Stimulated activated CD4-positive, alpha-beta T cell treated with anti-CD3 and anti-CD28 coated beads, Interleukin-1b, Interleukin-23, amount 100 ng/mL, for 1 hour (primary cell): ENCODE measurements around the gene KPNA3.
"Not testable (repeated sequence)": the region's sequence is repeated elsewhere in the genome, so short reads cannot be mapped to it uniquely, and the experiment has no call there.

Source experiments
- DNase-seq, 2 donors: peaks; one replicate each; pipeline ENCODE4 v3.0.0-alpha.2; 2020; ENCODE audit warnings: low read depth in 2 of 2

Gene KPNA3

DNA sequence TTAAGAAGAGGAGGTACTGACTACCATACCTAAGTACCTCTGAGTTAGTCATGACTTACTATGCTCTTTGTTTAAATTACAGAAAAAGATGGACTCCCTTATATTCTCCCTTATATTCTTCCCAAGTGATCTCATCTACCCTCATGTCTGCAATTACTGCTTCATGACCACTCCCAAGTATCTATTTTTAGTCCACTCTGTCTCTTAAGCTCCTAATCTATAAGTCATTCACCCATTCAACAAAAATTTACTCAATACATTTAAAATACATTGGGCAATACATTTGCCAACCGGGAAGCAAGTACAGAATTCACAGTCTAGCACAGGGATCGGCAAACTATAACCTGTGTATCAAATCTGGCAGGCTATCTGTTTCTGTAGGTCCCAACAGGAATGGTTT, 42.6 kb downstream of the KPNA3 start:
- no peak for DNase-seq

DNA sequence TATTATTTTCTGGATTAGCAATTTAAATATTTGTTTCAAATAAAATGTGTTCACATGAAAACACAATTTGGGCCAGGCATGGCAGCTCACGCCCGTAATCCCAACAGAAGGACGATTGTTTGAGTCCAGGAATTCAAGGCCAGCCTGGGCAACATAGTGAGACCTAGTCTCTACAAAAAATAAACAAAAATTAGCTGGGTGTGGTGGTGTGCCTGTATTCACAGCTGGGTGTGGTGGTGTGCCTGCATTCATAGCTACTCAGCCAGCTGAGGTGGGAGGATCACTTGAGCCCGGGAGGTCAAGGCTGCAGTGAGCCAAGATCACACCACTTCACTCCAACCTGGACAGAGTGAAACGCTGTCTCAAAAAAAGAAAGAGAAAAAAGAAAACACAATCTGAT, 46.4 kb downstream of the KPNA3 start:
- no peak for DNase-seq

DNA sequence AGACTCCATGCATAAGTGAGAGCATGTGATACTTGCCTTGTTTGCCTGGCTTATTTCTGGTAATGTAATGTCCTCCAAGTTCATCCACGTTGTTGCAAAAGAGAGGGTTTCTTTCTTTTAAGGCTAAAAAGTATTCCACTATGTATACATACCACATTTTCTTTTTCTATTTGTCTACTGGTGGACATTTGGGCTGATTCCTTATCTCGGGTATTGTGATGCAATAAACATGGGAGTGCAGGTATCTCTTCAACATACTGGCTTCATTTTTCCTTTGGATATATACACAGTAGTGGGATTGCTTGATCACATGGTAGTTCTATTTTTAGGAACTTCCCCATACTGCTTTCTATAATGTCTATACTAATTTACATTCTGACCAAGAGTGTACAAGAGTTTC, 51.6 kb downstream of the KPNA3 start:
- DNase-seq = no peak

DNA sequence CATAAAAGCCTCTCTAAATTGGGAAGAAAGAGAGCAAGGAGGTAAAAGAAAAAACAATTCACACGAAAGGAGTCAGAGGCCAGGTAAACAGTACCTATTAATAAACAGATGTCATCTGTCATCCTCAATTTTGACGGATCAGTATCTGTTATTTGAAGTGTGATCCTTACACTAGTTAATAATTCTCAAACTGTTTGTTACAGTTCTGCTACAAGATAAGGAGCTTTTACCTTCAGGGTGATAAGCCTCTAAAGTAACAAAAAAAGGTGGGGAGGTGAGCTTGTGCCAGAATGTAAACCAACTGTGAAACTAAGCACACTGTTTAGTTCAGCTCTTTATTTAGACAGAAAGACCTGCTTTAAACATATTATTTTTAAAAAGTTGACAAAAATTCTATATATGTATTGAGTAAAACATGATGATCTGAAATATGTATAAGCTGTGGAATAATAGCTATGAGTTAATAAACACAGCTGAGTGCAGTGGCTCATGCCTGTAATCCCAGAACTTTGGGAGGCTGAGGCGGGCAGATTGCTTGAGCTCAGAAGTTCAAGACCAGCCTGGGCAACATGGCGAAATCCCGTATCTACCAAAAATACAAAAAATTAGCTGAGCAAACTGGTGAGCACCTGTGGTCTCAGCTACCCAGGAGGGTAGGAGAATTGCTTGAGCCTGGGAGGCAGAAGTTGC, 52.8 kb downstream of the KPNA3 start:
- DNase-seq = no peak

DNA sequence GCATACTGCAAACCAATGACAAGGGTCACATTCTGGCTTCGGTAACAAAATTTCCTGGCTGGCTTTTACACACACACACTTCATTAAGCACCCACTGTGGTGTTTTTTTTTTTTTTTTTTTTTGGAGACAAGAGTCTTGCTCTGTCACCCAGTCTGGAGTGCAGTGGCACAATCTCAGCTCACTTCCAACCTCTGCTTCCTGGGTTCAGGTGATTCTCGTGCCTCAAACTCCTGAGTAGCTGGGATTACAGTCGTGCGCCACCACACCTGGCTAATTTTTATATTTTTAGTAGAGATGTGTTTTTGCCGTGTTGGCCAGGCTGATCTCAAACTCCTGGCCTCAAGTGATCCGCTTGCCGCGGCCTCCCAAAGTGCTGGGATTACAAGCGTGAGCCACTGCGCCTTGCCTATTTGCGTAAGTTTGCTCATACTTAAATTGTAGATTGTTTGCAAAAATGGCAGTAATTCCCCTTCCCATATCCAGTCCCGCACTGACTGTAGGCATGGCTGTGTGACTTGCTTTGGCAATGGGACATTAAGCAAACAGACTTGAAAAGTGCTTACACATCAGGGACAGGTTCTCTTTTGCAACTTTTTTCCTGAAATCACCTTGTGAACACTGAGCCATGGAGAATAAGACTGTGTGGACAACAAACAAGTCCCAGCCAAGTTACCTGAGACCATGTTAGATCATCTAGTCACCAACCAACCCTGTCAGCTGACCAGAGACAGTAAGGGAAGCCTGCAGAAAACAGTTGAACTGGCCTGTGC, 59.1 kb downstream of the KPNA3 start:
- DNase-seq = no peak

DNA sequence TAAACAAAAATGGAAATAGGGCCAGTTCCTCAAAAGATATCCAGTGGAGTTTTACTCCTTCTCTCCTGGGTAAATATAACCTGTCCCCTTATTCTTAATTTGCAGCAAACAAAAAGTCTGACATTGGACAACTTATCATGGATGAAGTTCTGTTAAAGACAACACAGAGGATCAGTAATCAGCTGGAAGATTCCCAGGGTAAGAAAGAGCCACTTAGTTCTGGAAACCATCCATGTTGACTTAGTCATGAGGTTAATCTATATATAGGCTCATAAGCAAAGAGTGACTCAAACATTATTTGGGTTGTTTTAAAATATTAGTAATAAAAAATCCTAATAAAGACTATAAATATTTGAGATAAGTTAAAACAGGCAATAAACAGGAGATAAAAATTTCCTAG, 60.7 kb downstream of the KPNA3 start:
- no peak for DNase-seq

DNA sequence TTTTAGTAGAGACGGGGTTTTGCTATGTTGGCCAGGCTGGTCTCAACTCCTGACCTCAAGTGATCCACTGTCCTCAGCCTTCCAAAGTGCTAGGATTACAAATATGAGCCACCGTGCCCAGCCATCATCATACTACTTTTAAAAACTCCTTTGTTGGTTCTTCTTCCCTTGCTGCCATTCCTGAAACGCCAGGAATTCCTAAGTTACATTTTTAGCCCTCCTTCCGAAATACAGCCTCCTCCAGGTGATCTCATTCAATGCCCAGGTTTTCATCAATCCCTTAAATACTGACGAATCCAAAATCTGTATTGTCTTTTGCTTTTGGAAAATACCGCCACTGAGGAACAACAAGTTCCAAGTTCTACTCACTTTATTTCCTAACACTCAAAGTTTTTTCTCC, 75.9 kb downstream of the KPNA3 start:
- no peak for DNase-seq

DNA sequence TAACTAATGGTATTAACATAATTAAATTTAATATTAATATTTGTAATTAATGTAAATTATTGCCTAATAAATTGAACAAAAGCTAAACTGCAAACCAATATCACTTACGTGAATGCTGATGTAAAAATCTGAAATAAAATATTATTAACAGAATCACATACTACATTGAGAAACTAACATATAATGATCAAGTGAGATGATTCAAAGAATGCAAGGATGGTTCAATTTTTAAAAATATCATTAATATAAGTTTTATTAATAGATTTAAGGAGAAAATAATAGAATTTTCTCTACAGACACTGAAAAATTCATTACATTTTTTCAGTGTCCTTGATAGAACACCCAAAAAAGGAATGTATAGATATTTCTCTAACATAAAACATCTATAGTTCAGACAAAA, 77.7 kb downstream of the KPNA3 start:
- no peak for DNase-seq

DNA sequence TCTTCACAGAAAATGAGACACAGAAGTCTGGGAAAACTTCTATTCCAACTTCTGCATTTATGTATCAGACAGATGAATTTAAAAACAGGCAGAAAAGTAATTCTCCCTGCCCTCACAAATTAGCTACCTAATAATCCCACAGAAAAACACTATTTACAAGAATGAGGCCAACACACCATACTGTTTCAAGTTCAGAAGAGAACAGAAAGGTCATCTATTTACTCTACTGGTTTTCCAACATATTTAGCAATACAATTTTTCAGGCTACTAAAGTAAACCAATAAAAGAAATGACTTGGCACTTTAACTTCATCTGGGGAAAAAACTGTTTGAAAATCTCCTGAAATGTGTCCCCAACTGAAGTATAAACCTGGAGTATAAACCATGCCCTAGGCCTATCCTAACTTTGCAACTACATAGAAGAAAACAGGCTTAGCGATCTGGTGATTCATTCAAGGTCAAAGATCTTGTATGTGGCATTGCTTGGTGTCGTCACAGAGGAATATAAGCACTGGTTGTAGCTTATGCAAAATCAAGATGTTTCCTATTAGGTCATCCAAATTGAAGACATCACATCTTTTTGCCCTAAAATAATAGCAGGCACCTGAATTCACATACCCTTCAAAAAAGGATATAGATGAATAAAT, 81.1 kb downstream of the KPNA3 start:
- no peak for DNase-seq

DNA sequence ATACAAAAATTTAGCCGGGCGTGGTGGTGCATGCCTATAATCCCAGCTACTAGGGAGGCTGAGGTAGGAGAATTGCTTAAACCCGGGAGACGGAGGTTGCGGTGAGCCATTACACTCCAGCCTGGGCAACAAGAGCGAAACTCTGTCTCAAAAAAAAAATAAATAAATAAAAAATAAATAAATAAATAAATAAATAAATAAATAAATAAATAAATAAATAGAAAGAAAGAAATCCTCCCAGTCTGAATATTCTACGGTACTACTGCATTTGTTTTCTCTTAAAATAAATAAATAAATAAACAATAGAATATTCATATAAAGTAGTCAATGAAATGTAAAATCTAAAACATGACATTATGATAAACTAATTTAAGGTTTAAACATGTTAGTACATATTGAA, 88.2 kb downstream of the KPNA3 start:
- not testable (repeated sequence) for DNase-seq

DNA sequence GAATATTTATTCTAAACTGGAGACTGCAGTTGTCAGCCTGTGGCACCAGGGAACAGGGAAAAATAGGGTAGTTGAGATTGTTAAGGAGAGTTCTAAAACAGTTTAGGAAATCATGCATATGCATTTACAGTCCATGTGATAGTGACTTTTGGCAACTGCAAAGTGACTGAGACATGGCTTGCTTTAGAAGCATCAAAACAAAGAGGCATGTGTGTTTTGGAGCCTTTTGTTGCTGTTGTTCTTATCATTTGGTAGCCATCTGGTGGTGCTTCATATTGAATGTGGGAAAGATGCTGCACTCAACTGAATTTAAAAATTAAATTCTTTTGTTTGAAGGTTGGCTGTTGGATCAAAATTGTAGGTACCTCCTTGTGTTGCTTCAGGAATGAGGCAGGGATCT, 91.0 kb downstream of the KPNA3 start:
- DNase-seq = no peak

DNA sequence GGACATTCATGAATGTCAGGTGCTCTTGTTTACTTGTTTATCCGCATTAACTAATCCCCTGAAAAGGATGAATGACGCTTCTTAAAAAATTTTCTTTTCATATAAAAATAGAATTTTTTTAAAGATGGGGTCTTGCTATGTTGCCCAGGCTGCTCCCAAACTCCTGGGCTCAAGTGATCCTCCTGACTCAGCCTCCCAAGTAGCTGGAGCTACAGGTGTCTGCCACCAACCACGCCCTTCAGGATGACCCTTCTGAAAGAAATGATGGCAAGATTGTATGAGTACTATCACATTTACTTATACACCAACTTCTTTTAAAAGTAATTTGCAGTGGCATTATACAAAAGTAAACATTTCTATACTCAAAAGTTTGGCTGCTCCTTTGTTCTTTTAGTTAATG, 95.0 kb downstream of the KPNA3 start:
- no peak for DNase-seq

DNA sequence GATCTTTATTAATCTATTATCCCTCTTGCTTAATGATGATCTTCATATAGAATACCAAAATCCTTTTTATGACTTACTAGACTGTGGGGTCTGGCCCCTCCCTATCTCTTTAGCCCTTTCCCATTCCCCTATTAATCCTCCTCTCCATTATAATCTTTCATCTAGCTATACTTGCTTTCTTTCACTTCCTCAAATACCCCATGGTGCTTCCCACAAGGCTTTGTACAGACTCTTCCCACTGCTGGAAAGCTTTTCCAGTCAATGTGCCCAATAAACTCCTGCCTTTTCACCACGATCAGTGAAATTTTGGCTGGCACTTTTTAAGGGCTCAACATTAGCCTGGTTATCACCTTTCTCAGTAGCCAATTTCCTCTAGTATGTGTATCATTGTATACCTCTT, 98.0 kb downstream of the KPNA3 start:
- DNase-seq = no peak

DNA sequence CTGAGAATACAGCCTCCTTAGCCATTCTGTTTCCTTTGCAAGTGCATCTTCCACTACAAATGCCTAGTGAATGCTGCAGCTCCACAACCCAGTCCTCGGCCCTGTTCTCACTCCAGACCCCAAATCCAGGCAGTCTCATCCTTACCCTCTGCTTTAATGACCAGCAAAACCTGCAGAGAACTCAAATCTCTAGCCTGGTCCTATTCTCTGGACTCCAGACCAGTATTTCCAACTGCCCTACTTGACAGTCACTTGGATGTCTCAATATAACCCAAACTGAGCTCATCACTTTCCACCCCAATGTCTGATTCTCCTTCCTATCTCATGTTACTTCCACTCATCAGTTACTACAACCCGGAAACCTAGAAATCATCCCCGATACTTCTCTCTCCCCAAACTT, 98.6 kb downstream of the KPNA3 start:
- DNase-seq = no peak

DNA sequence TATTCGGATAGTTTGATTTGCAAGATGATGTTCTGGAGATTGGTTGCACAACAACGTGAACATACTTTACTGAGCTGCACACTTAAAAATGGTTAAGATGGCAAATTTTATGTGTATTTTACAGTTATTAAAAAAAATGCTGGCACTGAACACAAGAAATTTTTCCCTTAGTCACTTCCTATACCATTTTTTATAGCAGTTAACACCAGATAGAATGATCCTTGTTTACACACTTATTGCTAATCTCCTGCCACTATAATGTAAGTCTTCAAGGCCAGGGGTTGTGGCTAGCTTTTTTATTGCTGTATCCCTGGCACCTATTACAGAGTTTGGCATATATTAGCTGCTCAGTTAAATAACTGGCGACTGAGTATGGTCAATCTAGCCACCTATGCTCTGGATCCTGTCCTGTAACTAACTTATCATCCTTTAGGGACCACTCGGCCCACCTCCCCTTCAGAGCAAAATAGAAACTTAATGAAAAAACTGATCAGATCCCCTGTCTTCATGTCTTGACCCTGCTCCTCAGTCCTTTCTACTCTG, 99.2 kb downstream of the KPNA3 start:
- DNase-seq = no peak

DNA sequence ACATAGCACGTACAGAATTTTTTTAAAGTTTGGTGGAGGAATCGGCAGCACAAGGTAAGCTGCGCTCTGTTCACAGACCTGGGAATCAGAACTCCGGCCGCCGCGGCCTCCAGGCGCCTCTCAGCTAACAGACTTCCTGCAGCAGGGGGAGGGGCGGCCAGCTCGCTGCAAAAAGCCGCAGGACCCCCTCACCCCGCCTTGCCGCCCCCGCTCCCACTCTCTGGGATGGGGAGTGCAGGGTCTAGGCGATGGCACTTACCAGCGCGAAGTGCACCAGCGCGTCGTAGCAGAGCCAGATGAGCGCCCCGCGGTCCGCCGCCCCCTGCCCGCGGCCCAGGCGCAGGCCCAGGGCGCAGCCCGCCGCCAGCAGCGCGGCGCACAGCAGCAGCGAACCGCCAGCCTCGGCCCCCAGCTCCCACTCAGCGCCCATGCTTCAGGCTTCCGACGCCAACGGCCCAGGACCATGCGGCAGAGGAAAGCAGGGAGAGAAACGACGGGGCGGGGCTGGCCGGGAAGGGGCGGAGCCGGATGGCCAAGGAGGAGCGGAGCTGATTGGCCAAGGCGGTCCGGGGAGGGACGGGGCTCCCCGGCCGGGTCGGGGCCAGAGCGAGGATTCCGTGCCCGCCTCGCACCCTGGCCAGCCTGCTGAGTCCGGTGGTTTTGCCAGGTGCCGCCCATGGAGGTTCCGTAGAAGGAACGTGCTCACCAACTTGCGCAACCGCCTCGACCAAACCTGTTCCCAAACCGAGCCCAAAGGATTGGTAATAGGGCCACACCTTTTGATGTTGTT, 101.3 kb downstream of the KPNA3 start, which contains the start of gene EBPL:
Gene EBPL (minus strand): TSS at position 492 of the 790 bp plus-strand sequence. CDS start 62 bp downstream, at position 430.
- peak; percentile 49 to 88 for DNase-seq

DNA sequence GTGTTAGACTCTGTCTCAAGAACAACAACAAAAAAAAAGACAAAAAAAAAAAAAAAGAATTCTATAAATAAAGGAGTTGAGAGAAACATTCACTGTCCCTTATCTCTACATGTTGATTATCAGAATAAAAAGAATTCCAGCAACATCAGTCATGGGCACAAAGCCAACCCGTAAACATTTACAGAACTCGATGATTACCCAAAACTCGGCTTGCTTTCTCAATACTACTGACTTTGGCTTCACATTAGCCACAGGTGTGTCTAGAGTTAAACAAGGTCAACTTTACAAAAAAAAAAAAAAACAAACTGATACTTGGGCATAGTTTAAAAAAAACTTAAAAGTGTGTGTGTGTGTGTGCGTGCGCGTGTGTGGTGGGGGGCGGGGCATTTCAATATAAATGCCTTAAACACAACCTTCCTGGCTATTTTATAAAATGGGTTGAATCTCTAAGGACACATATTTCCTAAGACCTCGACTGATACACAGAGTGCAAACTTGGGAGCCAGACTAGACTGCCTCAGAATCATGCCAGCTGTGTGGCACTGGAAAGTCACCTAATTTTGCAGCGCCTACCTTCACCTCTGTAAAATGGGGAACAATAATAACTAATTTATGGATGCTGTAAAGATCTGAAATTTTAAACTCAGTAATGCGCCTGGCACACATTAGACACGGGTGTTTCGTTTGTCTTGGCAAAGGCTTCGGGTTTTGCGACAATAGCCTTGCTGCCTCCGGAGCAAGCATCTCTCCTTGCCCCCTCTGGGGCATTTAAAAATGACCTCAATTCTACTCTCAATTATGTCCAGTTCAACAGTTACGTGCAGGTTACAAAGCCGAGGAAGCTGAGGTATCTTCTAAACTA, 102.1 kb downstream of the KPNA3 start:
- no peak for DNase-seq

DNA sequence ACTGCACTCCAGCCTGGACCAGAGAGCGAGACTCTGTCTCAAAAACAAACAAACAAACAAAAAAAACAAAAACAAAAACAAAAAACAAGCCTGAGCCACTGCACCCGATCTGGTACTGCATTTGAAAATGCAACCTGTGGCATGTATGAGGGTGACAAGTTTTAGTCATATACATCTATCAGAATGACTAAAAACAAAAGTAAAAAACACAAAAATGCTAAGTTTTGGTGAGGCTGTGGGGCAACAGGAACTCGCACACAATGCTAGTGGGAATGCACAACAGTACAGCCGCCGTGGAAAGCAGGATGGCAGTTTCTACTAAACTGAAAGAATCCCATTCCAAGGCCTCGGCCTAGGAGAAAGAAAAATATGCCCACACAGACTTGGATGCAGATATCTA, 109.0 kb downstream of the KPNA3 start:
- no peak for DNase-seq

DNA sequence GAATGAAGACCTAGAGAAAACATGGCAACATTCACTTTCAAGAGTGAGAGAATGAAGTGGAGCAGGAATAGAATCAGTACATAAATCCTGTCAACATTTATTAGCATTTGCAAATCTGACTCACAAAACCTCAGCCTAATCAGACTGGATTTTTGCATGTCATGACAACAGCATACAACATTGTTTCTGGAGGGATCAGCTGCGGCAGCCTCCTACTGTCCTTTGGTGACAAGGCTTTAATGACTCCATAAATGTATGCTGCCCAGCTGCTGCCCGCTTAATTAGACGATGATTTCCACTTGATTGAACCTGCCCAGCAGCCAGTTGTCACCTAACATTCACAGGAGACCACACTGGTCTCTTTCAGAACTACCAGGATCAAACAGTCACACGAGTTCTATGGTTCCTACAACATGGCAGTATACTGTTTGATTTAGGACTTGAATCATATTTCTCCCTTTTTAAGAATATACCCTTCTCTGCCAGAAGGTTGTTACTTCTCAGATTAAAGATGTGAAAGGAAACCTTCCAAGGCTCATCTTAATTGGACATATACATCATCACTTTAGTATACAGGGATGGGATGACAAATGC, 110.5 kb downstream of the KPNA3 start:
- DNase-seq = no peak

DNA sequence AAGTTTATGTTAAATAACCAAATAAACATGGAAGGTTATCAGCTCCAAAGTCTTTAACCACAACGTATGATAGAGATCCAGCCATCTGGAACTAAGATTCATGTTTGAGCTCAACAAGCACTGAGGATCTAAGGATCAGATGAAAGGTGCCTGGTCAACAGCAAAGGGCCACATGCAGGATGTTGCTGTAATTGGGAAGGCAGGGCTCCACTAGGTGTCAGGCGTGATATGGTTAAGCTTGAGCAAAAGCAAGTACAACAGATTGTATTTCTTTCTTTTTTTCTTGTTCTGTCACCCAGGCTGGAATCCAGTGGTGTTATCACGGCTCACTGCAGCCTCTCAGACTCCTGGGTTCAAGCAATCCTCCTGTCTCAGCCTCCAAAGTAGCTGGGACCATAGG, 113.2 kb downstream of the KPNA3 start:
- no peak for DNase-seq
